ENCODE data around the gene TAS2R3.

The TAS2R3 gene

GRCh38 chr7:141792526-141792925 is 28.6 kb downstream of the TAS2R3 start:
- no peaks in the 10 kb centered on the region for H3K9me2 ChIP-seq (replicated peaks; ENCODE audit: control insufficient read depth, low read length)
- H3K4me2 ChIP-seq (ENCODE audit: low read length) = no peak overlapping the region
- no peaks in the 10 kb centered on the region for H3K36me3 ChIP-seq (ENCODE audit: control insufficient read depth, low read length)
- H4K20me1 ChIP-seq (ENCODE audit: control insufficient read depth, insufficient read depth, low read depth, low read length) = no peaks in the 10 kb centered on the region
- no peak overlapping the region for H3K27ac ChIP-seq (ENCODE audit: low read depth, low read length)
- H3K9me3 ChIP-seq (ENCODE audit: control insufficient read depth, insufficient read depth, low read length) = no peaks in the 10 kb centered on the region
- no peaks in the 10 kb centered on the region for H3F3A ChIP-seq (ENCODE audit: control insufficient read depth, insufficient read depth)
- H3K4me3 ChIP-seq (ENCODE audit: low read length) = no peak overlapping the region
- H3K79me2 ChIP-seq (ENCODE audit: control insufficient read depth, low read length) = no peaks in the 10 kb centered on the region
- no peak for TF ChIP-seq CTCF (IDR thresholded peaks at IDR 0.05; ENCODE audit: low read depth, low read length, poor library complexity, severe bottlenecking)
- no peak for TF ChIP-seq EZH2phosphoT487 (IDR thresholded peaks at IDR 0.05; ENCODE audit: borderline replicate concordance, low read length)
- H3K27me3 ChIP-seq (ENCODE audit: control insufficient read depth, low read length) = no peaks in the 10 kb centered on the region
- H3K4me1 ChIP-seq (ENCODE audit: control insufficient read depth, low read length) = peaks cover 4% of the 10 kb centered on the region; the same call in 1 of the 2 replicates
